Keratinocyte (primary cell): ENCODE measurements around the gene MYPOP. TPM values are rescaled to one million over a fixed set of nuclear protein-coding genes. Genes with fewer than 3 reads are reported as not detected.

ENCODE experiments used
- DNase-seq: peaks from one replicate; pipeline ENCODE4 v3.0.0-alpha.2; 2011; ENCODE audit warnings: low read depth, missing footprints, low spot score
- FAIRE-seq: peaks from 2 replicates; lab custom pipeline; 2011; peaks lifted over from hg19 to GRCh38; lab: Jason Lieb, UNC
- H2AFZ ChIP-seq: 2 replicates; pipeline ENCODE4 v1.6.0; 2012; ENCODE audit warnings: low read length, control low read depth, inconsistent platforms; ENCODE audit not compliant: control insufficient read depth
- H3K27ac ChIP-seq: 2 replicates; pipeline ENCODE4 v1.5.1; 2011; ENCODE audit warnings: low read length; ENCODE audit not compliant: control insufficient read depth, insufficient read depth
- H3K27me3 ChIP-seq: 3 replicates; pipeline ENCODE4 v1.6.0; 2011; ENCODE audit warnings: low read length; ENCODE audit not compliant: control insufficient read depth, insufficient read depth; ENCODE audit errors: extremely low read depth
- H3K36me3 ChIP-seq, 2 experiments: 2 replicates in 1 of 2; 3 replicates in 1 of 2; pipeline ENCODE4 v1.5.1; 2011; ENCODE audit warnings: low read length in 2 of 2, mild to moderate bottlenecking in 1 of 2; ENCODE audit not compliant: control insufficient read depth in 2 of 2, insufficient read depth in 2 of 2; ENCODE audit errors: extremely low read depth in 1 of 2
- H3K4me1 ChIP-seq: 3 replicates; pipeline ENCODE4 v1.5.1; 2011; ENCODE audit warnings: low read length; ENCODE audit not compliant: control insufficient read depth, insufficient read depth; ENCODE audit errors: extremely low read depth
- H3K4me2 ChIP-seq: 3 replicates; pipeline ENCODE4 v1.6.0; 2011; ENCODE audit warnings: low read depth, low read length; ENCODE audit not compliant: control insufficient read depth, insufficient read depth; ENCODE audit errors: extremely low read depth
- H3K4me3 ChIP-seq, 3 experiments: fragments of 200-600 bp in 1 of 3; sonication (generic) in 1 of 3; 2 replicates in 2 of 3; 3 replicates in 1 of 3; pipeline ENCODE4 v1.5.1; 2011 to 2016; ENCODE audit warnings: low read length in 3 of 3, mild to moderate bottlenecking in 3 of 3, control low read depth in 2 of 3, inconsistent platforms in 1 of 3, low read depth in 1 of 3, mixed read lengths in 1 of 3, mixed run types in 1 of 3, moderate library complexity in 1 of 3; ENCODE audit not compliant: control insufficient read depth in 2 of 3, insufficient read depth in 2 of 3; ENCODE audit errors: extremely low read depth in 1 of 3
- H3K79me2 ChIP-seq: 2 replicates; pipeline ENCODE4 v1.6.0; 2012; ENCODE audit warnings: low read length; ENCODE audit not compliant: control insufficient read depth, insufficient read depth
- H3K9ac ChIP-seq: 3 replicates; pipeline ENCODE4 v1.6.0; 2011; ENCODE audit warnings: low read length; ENCODE audit not compliant: control insufficient read depth, insufficient read depth; ENCODE audit errors: extremely low read depth
- H3K9me1 ChIP-seq: 3 replicates; pipeline ENCODE4 v1.6.0; 2011; ENCODE audit warnings: low read length; ENCODE audit not compliant: control insufficient read depth, insufficient read depth; ENCODE audit errors: extremely low read depth
- H3K9me3 ChIP-seq: 2 replicates; pipeline ENCODE4 v1.5.1; 2012; ENCODE audit warnings: low read depth, low read length; ENCODE audit not compliant: control insufficient read depth
- H4K20me1 ChIP-seq: 3 replicates; pipeline ENCODE4 v1.6.0; 2011; ENCODE audit warnings: low read length; ENCODE audit not compliant: control insufficient read depth, insufficient read depth; ENCODE audit errors: extremely low read depth
- CTCF ChIP-seq, 3 experiments: IDR thresholded peaks in 1 of 3; conservative IDR thresholded peaks in 1 of 3; optimal IDR thresholded peaks in 1 of 3; 2 replicates in 2 of 3; 3 replicates in 1 of 3; pipeline versions ENCODE3 to v1.5.1; 2011; ENCODE audit warnings: low read length in 3 of 3, mild to moderate bottlenecking in 3 of 3, moderate library complexity in 2 of 3, control low read depth in 1 of 3, inconsistent platforms in 1 of 3; ENCODE audit not compliant: insufficient read depth in 2 of 3; ENCODE audit errors: extremely low read depth in 1 of 3
- EZH2 ChIP-seq: IDR thresholded peaks from one replicate; pipeline ENCODE4 v1.6.1; 2012; ENCODE audit warnings: inconsistent platforms, mild to moderate bottlenecking, low read length, moderate library complexity
- dilution Hi-C: fragments of 300-500 bp; cut with MboI; formaldehyde crosslinking; loops from one replicate; pipeline ENCODE4 v1.7.0; 2020; ENCODE audit warnings: low sequenced_read_pairs; ENCODE audit not compliant: extremely low pct_ligation_motif_present
- polyA plus RNA-seq, 5 experiments: library from polyadenylated mRNA; depleted of rRNA in 3 of 5; stranded (reverse) in 3 of 5; stranded (forward) in 1 of 5; unstranded in 1 of 5; fragments of >200 nt; gene quantifications; 1 replicate in 1 of 5; 2 replicates in 3 of 5; 3 replicates in 1 of 5; pipeline versions ENCODE4 v1.2.1 to v1.2.3, GENCODE V29; 2011 to 2012; ENCODE audit warnings: missing spikeins in 2 of 5, low read depth in 1 of 5, low replicate concordance in 1 of 5

The MYPOP gene
- polyA plus RNA-seq, 1 donor (not counting 4 experiments of a cell fraction or from before 2014, with no cell fraction given) = 1.3 TPM

- Histone ChIP-seq H3K9me3 (no peaks in the 10 kb centered on the region), H3K36me3 (no peaks in the 10 kb centered on the region), H3K9me1 (no peaks in the 10 kb centered on the region), H3K9ac (no peak overlapping the region), H3K27me3 (peaks cover 23% of the 10 kb centered on the region), H3K27ac (no peak overlapping the region), H3K4me2 (no peak overlapping the region), H3K4me3 (no peak overlapping the region), H3K79me2 (no peaks in the 10 kb centered on the region), H2AFZ (no peak overlapping the region), H4K20me1 (no peaks in the 10 kb centered on the region), H3K4me1 (peaks cover 7% of the 10 kb centered on the region)
- TF ChIP-seq EZH2 (no peak), CTCF (optimal IDR thresholded peaks at IDR 0.05 in 1 of 3, IDR thresholded peaks at IDR 0.05 in 1 of 3, conservative IDR thresholded peaks at IDR 0.05 in 1 of 3; ENCODE audit: extremely low read depth in 1 of 3, insufficient read depth in 2 of 3, low read length in 3 of 3) (no peak)
- FAIRE-seq (no peak), DNase-seq (no peak)
- dilution Hi-C loops = no loop called here
Observed at GRCh38 chr19:45878043-45878794, 24.2 kb downstream of the MYPOP start.

- DNase-seq = no peak
- dilution Hi-C loops = no loop called here
- Histone ChIP-seq H3K4me1 (no peaks in the 10 kb centered on the region), H3K9me3 (no peaks in the 10 kb centered on the region), H3K4me3 (no peak overlapping the region), H3K9ac (no peak overlapping the region), H3K27ac (no peak overlapping the region), H2AFZ (peak overlapping the region; percentile 19), H3K27me3 (peaks cover 16% of the 10 kb centered on the region), H4K20me1 (no peaks in the 10 kb centered on the region), H3K9me1 (no peaks in the 10 kb centered on the region), H3K36me3 (no peaks in the 10 kb centered on the region), H3K79me2 (no peaks in the 10 kb centered on the region), H3K4me2 (no peak overlapping the region)
- FAIRE-seq = no peak
- TF ChIP-seq CTCF (optimal IDR thresholded peaks at IDR 0.05 in 1 of 3, IDR thresholded peaks at IDR 0.05 in 1 of 3, conservative IDR thresholded peaks at IDR 0.05 in 1 of 3; ENCODE audit: extremely low read depth in 1 of 3, insufficient read depth in 2 of 3, low read length in 3 of 3) = no peak
Observed at GRCh38 chr19:45876411-45877197, 25.8 kb downstream of the MYPOP start.
